Breast epithelium (tissue), 3 donors: Measurements from ENCODE around the gene SCAF4.
"Not testable (repeated sequence)": the region's sequence is repeated elsewhere in the genome, so short reads cannot be mapped to it uniquely, and the experiment has no call there.

Source experiments
- POLR2A ChIP-seq: fragments of 450-650 bp; IDR thresholded peaks from one replicate; pipeline ENCODE4 v1.6.1; 2016; ENCODE audit warnings: antibody characterized with exemption, mild to moderate bottlenecking, moderate library complexity
- TF ChIP-seq, protein P1 (sequence below), 3 donors: fragments of 450-650 bp; IDR thresholded peaks; one replicate each; pipeline ENCODE4 v1.5.1; 2016 to 2017; ENCODE audit warnings: antibody characterized with exemption in 3 of 3, mild to moderate bottlenecking in 3 of 3, moderate library complexity in 3 of 3

DNA sequence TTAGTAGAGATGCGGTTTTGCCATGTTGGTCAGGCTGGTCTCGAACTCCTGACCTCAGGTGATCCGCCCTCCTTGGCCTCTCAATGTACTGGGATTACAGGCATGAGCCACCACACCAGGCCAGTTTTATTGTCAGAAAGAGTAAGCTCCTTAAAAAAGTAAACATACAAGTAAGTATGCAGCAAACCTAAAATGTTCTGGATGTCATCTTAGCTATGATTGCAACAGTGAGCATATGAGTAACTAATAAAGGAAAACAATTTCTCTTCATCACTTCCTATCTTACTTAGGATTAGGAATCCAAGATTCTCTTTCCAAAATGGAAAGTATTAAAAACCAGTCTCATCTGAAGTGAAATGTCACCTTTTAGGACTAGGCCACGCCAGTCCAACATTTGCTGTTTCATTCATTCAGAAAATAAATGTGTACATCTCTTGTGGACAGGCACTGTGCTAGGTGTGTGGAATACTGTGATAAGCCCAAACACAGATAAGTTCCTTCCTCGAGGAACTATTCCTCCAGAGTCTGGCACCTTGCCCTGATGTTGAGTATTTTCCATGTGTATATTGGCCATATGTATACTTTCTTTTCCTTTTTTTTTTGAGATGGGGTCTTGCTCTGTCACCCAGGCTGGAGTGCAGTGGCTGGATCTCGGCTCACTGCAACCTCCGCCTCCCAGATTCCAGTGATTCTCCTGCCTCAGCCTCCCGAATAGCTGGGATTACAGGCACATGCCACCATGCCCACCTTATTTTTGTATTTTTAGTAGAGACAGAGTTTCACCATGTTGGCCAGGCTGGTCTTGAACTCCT, 5.9 kb upstream of the SCAF4 start:
- TF ChIP-seq, protein P1, sequence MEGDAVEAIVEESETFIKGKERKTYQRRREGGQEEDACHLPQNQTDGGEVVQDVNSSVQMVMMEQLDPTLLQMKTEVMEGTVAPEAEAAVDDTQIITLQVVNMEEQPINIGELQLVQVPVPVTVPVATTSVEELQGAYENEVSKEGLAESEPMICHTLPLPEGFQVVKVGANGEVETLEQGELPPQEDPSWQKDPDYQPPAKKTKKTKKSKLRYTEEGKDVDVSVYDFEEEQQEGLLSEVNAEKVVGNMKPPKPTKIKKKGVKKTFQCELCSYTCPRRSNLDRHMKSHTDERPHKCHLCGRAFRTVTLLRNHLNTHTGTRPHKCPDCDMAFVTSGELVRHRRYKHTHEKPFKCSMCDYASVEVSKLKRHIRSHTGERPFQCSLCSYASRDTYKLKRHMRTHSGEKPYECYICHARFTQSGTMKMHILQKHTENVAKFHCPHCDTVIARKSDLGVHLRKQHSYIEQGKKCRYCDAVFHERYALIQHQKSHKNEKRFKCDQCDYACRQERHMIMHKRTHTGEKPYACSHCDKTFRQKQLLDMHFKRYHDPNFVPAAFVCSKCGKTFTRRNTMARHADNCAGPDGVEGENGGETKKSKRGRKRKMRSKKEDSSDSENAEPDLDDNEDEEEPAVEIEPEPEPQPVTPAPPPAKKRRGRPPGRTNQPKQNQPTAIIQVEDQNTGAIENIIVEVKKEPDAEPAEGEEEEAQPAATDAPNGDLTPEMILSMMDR (IDR thresholded peaks at IDR 0.05): not testable (repeated sequence)
- not testable (repeated sequence) for TF ChIP-seq POLR2A
